Natural killer cell (primary cell): ENCODE measurements around the gene FAM13B. TPM values are rescaled to one million over a fixed set of nuclear protein-coding genes. Genes with fewer than 3 reads are reported as not detected.

Experiments
- ATAC-seq, 3 donors: fragments of 150-1000 bp in 2 of 3; fragments of 200-7000 bp in 1 of 3; cut with Tn5 transposase; 1 replicate in 1 of 3; 2 replicates in 2 of 3; pipeline ENCODE4 v1.10.0; 2021; ENCODE audit warnings: mild to moderate bottlenecking in 2 of 3, moderate library complexity in 2 of 3
- DNase-seq, 2 donors: peaks; one replicate each; pipeline versions ENCODE4 v3.0.0 to v3.0.0-alpha.2; 2013 to 2021; ENCODE audit warnings: mixed read lengths in 1 of 2
- H3K27ac ChIP-seq: one replicate; pipeline ENCODE4 v1.5.1; 2013; ENCODE audit warnings: mild to moderate bottlenecking, low read length
- H3K27me3 ChIP-seq: one replicate; pipeline ENCODE4 v1.6.1; 2013; ENCODE audit warnings: low read length; ENCODE audit not compliant: control insufficient read depth, insufficient read depth
- H3K36me3 ChIP-seq: one replicate; pipeline ENCODE4 v1.6.1; 2013; ENCODE audit warnings: low read length; ENCODE audit not compliant: control insufficient read depth, insufficient read depth
- H3K4me1 ChIP-seq: one replicate; pipeline ENCODE4 v1.6.1; 2013; ENCODE audit warnings: low read length; ENCODE audit not compliant: control insufficient read depth, insufficient read depth
- H3K4me3 ChIP-seq: one replicate; pipeline ENCODE4 v1.5.1; 2013; ENCODE audit warnings: low read length
- H3K9me3 ChIP-seq: one replicate; pipeline ENCODE4 v1.6.1; 2013; ENCODE audit warnings: low read length; ENCODE audit not compliant: control insufficient read depth, insufficient read depth
- H3K27ac Mint-ChIP-seq, 2 donors: one replicate each; pipeline ENCODE4 v1.8.0; 2022; ENCODE audit warnings: mild to moderate bottlenecking in 2 of 2, mixed read lengths in 2 of 2, moderate library complexity in 1 of 2
- H3K27me3 Mint-ChIP-seq, 2 donors: one replicate each; pipeline ENCODE4 v1.8.0; 2022; ENCODE audit warnings: low read depth in 2 of 2, mixed read lengths in 2 of 2
- H3K36me3 Mint-ChIP-seq: one replicate; pipeline ENCODE4 v1.8.0; 2022; ENCODE audit warnings: mixed read lengths
- H3K4me1 Mint-ChIP-seq, 2 donors: one replicate each; pipeline ENCODE4 v1.8.0; 2022; ENCODE audit warnings: mixed read lengths in 2 of 2
- H3K4me3 Mint-ChIP-seq: one replicate; pipeline ENCODE4 v1.8.0; 2022; ENCODE audit warnings: mild to moderate bottlenecking, moderate library complexity, mixed read lengths
- H3K9me3 Mint-ChIP-seq, 2 donors: one replicate each; pipeline ENCODE4 v1.8.0; 2022; ENCODE audit warnings: mixed read lengths in 2 of 2
- WGBS: methylation state at CpG from one replicate; pipeline ENCODE4 v1.1.7; 2013; ENCODE audit warnings: missing lambda C conversion rate; ENCODE audit not compliant: insufficient coverage; 5-methylcytosine and 5-hydroxymethylcytosine counted together
- intact Hi-C: fragments of 100-400 bp; cut with micrococcal nuclease; formaldehyde crosslinking; loops from one replicate; pipeline ENCODE4 v1.14.2; 2022
- total RNA-seq, 4 donors: library from RNA; stranded (reverse); fragments of 120-200 nt in 1 of 4; gene quantifications; one replicate each; pipeline versions ENCODE4 v1.2.3 to v1.2.4, GENCODE V29; 2013 to 2022
- TF ChIP-seq, protein P1 (sequence below): fragments of 200-600 bp; IDR thresholded peaks from one replicate; pipeline ENCODE4 v1.8.0; 2022; ENCODE audit warnings: antibody characterized with exemption

Gene FAM13B
- total RNA-seq, 3 donors from 2014 or later (not counting 1 experiment from before 2014, with no cell fraction given): 58.8 to 74.4 (median 67.4) TPM

DNA sequence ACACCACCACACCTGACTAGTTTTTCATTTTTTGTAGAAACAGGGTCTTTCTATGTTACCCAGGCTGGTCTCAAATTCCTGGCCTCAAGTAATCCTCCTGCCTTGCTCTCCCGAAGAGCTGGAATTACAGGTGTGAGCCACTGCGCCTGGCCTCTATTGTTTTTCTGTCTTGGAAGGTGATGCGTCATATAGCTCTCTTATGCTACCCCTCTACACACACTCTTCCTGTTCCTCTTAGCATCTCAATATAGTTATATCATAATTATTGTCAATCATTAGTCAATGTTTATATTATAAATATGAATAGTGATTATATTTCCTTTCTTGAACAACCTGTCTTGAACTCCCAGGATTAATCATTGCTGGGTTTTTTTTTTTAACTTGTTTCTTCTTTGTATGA, 136.3 kb downstream of the FAM13B start:
- H3K9me3 Mint-ChIP-seq: no peaks in the 10 kb centered on the region

DNA sequence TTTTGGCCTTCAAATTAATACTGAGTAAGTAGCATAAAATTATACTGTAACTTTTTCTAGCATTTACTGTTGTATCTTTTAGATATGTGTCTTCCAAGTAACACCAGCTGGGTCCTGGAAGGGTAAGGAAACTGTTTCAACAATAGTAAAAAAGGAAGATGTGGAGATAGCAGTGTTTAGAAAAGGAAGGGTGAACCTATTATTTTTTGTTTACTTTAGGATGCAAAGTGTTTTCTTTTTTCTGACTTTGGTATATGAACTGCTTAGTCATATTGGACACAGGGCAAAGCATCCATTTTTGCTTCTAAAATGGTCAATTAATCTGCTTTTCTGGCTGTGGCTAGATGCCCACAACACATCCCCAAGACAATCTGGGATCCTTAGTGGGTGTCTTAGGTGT, 138.3 kb downstream of the FAM13B start:
- H3K27ac ChIP-seq: no peak overlapping the region
- Mint-ChIP-seq H3K27ac (no peak overlapping the region), H3K36me3 (no peaks in the 10 kb centered on the region), H3K27me3 (peaks cover 0 to 5% of the 10 kb centered on the region in 2 donors), H3K4me3 (no peak overlapping the region), H3K4me1 (peaks cover 0 to under 1% of the 10 kb centered on the region in 2 donors), H3K9me3 (no peaks in the 10 kb centered on the region)
- no peaks in the 10 kb centered on the region for H3K27me3 ChIP-seq
- no peaks in the 10 kb centered on the region for H3K9me3 ChIP-seq
- H3K4me3 ChIP-seq: no peak overlapping the region
- TF ChIP-seq, protein P1, sequence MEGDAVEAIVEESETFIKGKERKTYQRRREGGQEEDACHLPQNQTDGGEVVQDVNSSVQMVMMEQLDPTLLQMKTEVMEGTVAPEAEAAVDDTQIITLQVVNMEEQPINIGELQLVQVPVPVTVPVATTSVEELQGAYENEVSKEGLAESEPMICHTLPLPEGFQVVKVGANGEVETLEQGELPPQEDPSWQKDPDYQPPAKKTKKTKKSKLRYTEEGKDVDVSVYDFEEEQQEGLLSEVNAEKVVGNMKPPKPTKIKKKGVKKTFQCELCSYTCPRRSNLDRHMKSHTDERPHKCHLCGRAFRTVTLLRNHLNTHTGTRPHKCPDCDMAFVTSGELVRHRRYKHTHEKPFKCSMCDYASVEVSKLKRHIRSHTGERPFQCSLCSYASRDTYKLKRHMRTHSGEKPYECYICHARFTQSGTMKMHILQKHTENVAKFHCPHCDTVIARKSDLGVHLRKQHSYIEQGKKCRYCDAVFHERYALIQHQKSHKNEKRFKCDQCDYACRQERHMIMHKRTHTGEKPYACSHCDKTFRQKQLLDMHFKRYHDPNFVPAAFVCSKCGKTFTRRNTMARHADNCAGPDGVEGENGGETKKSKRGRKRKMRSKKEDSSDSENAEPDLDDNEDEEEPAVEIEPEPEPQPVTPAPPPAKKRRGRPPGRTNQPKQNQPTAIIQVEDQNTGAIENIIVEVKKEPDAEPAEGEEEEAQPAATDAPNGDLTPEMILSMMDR: no peak
- no peaks in the 10 kb centered on the region for H3K36me3 ChIP-seq
- peaks cover 3% of the 10 kb centered on the region for H3K4me1 ChIP-seq
- intact Hi-C loops: no loop called here
- ATAC-seq (no peak), DNase-seq (no peak)

More for the DNA sequence above, 136.3 kb downstream of the FAM13B start:
- Mint-ChIP-seq H3K27ac (no peak overlapping the region), H3K4me1 (peaks cover 0 to 6% of the 10 kb centered on the region in 2 donors), H3K36me3 (no peaks in the 10 kb centered on the region), H3K4me3 (no peak overlapping the region), H3K27me3 (peaks cover 5 to 8% of the 10 kb centered on the region in 2 donors)
- Histone ChIP-seq H3K4me3 (no peak overlapping the region), H3K4me1 (no peaks in the 10 kb centered on the region), H3K27me3 (no peaks in the 10 kb centered on the region), H3K36me3 (no peaks in the 10 kb centered on the region), H3K9me3 (no peaks in the 10 kb centered on the region), H3K27ac (no peak overlapping the region)
- intact Hi-C loops: no loop called here
- TF ChIP-seq, protein P1: no peak
- DNase-seq (no peak), ATAC-seq (no peak)
- 97% methylated on average over 3 of the region's 3 CpGs for WGBS

DNA sequence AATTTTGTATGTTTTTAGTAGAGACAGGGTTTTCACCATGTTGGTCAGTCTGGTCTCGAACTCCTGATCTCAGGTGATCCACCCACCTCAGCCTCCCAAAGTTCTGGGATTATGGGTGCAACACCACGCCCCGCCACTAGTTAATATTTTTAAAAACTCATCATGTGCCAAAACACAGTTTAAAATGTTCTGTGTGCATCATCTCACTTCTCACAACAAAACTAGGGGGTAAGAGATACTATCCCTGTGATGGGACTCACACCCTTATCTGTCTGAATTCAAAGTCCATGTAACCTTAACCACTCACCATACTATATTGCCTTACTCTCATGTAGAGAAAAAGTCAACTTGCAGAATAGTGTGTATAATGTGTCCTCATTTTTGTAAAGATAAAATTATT, 141.0 kb downstream of the FAM13B start:
- no peak for DNase-seq
- Mint-ChIP-seq H3K4me3 (no peak overlapping the region), H3K27me3 (peaks cover 0 to 5% of the 10 kb centered on the region in 2 donors), H3K27ac (no peak overlapping the region), H3K4me1 (peaks cover 12 to 14% of the 10 kb centered on the region in 2 donors), H3K9me3 (no peaks in the 10 kb centered on the region), H3K36me3 (no peaks in the 10 kb centered on the region)
- ATAC-seq: no peak
- Histone ChIP-seq H3K36me3 (no peaks in the 10 kb centered on the region), H3K4me1 (peaks cover 18% of the 10 kb centered on the region), H3K27ac (no peak overlapping the region), H3K9me3 (no peaks in the 10 kb centered on the region), H3K27me3 (no peaks in the 10 kb centered on the region), H3K4me3 (no peak overlapping the region)
- TF ChIP-seq, protein P1: no peak
- WGBS: 86% methylated on average over 3 of the region's 3 CpGs
- intact Hi-C loops: no loop called here

DNA sequence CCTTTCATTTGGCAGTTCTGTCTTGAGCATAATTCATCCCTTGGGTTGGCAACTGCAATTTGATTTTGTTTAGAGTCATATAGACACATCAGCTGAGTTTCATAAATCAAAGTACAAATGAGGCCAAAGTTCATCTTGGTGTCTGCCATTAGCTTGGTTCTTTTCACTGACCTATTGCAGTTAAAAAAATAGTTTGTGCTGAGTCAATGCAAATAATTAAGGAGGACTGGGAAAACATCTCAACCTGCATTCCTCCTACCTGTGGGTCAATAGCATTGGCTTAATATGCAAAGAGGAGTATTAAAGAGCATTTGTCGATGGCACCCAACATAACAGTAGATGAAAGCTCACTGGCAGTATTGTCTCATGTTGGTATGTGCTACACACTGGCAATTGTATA, 142.0 kb downstream of the FAM13B start:
- H3K27ac ChIP-seq: no peak overlapping the region
- no peaks in the 10 kb centered on the region for H3K36me3 Mint-ChIP-seq
- no peaks in the 10 kb centered on the region for H3K36me3 ChIP-seq
- peaks cover 12 to 14% of the 10 kb centered on the region in 2 donors for H3K4me1 Mint-ChIP-seq
- intact Hi-C loops: no loop called here
- no peak overlapping the region for H3K27ac Mint-ChIP-seq
- TF ChIP-seq, protein P1: no peak
- DNase-seq (no peak), ATAC-seq (no peak)
- no peaks in the 10 kb centered on the region for H3K9me3 ChIP-seq
- H3K4me3 Mint-ChIP-seq: no peak overlapping the region
- no peak overlapping the region for H3K4me3 ChIP-seq
- H3K27me3 Mint-ChIP-seq: peaks cover 0 to 5% of the 10 kb centered on the region in 2 donors
- no peaks in the 10 kb centered on the region for H3K9me3 Mint-ChIP-seq
- H3K27me3 ChIP-seq: no peaks in the 10 kb centered on the region
- 100% methylated on average over 1 of the region's 1 CpG for WGBS
- H3K4me1 ChIP-seq: peaks cover 18% of the 10 kb centered on the region
